ENCODE measurements around the gene FNDC11.

The FNDC11 gene

DNA sequence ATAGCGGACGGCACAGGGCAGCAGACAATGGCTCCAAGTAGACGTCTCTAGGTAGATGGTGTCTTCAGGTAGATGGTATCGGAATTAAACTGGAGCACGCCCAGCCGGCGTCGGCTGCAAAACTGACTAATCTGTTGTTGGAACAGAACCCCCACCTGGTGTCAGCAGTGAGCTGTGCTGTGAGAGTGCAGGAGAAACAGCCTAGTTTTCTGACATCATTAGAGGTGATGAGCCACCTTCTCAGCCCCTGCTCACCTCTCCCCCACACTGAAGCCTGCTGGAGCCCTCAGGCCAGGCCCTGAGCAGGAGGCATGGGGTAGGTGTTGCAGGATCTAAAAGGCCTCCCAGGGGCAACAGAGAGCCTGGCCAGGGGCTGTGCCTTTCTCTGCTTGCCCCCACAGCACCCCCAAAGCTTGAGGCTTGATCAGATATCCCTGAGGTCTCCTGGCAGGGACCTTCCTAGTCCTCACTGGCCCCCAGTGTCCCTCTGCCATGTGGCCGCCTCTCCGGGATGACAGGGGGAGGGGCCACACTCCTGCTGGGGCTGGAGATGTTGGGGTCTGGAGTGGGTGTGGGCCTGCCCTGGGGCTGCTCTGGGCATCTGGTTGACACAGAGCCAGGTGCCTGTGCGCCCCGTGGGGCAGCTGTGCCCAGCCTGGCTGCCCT is 27.0 kb downstream of the FNDC11 start:
- TF ChIP-seq, protein P1, sequence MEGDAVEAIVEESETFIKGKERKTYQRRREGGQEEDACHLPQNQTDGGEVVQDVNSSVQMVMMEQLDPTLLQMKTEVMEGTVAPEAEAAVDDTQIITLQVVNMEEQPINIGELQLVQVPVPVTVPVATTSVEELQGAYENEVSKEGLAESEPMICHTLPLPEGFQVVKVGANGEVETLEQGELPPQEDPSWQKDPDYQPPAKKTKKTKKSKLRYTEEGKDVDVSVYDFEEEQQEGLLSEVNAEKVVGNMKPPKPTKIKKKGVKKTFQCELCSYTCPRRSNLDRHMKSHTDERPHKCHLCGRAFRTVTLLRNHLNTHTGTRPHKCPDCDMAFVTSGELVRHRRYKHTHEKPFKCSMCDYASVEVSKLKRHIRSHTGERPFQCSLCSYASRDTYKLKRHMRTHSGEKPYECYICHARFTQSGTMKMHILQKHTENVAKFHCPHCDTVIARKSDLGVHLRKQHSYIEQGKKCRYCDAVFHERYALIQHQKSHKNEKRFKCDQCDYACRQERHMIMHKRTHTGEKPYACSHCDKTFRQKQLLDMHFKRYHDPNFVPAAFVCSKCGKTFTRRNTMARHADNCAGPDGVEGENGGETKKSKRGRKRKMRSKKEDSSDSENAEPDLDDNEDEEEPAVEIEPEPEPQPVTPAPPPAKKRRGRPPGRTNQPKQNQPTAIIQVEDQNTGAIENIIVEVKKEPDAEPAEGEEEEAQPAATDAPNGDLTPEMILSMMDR (IDR thresholded peaks at IDR 0.05; ENCODE audit: low read length, missing control alignments), result peak; percentile 57
- no peak overlapping the region for H3K4me3 ChIP-seq (replicated peaks; ENCODE audit: low read depth, low read length)
- DNase-seq (ENCODE audit: low read depth), result peak; percentile 61

DNA sequence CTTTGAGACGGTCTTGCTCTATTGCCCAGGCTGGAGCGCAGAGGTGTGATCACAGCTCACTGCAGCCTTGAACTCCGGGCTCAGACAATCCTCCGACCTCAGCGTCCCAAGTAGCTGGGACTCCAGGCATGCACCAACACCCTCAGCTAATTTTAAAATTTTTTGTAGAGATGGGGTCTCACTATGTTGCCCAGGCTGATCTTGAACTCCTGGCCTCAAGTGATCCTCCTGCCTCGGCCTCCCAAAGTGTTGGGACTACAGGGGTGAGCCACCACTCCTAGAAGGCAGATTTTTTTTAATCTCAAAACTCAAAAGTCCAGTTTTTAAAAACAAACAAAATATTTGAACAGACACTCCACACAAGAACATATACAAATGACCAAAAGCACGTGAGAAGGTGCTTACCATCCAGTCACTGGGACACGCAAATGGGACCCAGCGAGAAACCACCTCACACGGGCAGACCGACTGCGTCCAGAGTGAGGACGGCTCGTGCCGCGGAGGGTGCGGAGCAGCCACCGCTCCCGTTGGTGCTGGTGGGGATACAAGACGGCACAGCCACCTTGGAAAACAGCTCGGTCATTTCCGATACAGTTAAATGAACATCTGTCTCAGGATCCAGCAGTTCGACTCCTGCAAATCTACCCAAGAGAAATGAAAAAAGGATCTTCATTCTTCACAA is 28.6 kb downstream of the FNDC11 start:
- DNase-seq (ENCODE audit: low read depth), result no peak
- H3K4me3 ChIP-seq (replicated peaks; ENCODE audit: low read depth, low read length), result no peak overlapping the region
- TF ChIP-seq, protein P1 (IDR thresholded peaks at IDR 0.05; ENCODE audit: low read length, missing control alignments), result no peak

DNA sequence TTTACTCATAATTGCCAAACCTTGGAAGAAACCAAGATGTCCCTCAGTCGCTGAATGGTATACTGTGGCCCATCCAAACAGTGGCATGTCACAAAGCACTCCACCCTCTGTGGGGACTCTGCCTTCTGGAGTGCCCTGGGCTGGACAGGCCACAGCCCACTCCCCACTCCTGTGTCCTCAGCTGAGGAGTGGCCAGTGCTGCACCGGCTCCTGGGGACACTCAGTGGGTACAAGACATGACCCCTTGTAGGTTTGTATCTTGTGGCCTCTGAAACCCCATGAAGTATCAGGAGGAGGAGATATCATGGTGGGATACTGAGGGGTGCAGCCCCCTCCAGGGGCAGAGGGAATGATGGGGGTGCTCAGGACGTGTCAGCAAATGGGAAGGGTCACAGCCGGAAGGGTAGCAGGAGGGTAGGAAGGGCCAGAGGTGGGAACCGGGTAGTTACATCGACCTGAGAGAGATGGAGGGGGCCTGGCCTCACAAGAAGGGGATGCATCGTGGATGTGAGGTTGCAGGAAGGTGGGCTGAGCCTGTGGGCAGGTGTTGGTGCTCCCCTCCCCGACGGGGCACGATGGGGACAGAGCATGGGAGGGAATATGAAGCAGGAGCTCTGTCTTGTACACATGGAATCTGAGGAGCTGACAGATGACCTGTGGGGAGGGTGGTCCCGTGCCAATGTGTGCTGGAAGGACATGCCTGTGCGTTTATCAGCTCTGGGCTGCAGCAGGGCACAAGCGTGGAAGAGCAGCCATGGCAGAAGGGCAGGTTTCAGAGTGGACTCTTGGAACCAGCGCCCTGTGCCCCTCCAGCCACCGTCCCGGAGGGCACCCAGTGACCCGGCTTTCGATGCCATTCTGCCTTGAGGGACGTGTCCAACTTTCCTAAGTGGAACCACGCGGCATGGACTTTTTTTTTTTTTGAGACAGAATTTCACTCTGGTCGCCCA is 31.9 kb downstream of the FNDC11 start:
- TF ChIP-seq, protein P1 (IDR thresholded peaks at IDR 0.05; ENCODE audit: low read length, missing control alignments), result no peak
- H3K4me3 ChIP-seq (replicated peaks; ENCODE audit: low read depth, low read length), result no peak overlapping the region
- no peak for DNase-seq (ENCODE audit: low read depth)

DNA sequence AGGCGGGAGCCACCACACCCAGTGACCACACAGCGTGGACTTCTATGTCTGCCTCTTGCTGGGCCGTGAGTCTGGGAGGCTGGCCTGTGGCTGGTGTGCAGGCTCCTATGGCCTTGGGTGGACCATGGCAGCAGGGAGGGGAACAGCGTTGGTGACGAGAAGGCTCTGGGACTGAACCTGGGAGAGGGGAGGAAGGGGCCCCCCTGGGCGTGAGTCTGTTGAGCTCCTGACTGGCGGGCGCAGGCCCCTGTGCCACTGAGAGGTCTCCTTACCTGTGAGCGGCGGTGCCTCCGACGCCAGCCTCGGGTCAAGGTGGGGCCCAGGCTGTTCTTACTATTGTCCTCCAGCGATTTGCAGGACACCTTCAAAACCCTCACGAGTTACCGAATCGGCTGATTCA is 32.8 kb downstream of the FNDC11 start:
- no peak for DNase-seq (ENCODE audit: low read depth)
- H3K4me3 ChIP-seq (replicated peaks; ENCODE audit: low read depth, low read length), result no peak overlapping the region
- TF ChIP-seq, protein P1 (IDR thresholded peaks at IDR 0.05; ENCODE audit: low read length, missing control alignments), result no peak

DNA sequence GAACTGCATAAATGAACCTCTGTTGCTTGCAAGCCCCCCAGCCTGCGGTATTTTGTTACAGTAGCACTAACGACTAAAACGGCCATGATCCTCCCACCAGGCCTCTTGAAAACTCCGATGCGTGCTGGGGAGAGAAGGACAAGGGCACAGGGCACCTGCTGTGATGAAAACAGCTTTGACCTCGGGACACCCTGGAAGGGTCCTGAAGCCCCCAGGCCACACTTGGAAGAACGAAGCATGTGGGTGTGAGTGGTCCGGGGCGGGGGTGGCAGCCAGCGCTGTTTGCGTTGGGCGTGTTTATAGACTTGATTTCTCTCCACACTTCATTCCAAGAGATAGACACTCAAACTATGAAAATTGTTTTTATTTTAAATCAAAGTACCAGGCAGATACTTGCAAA is 33.3 kb downstream of the FNDC11 start:
- TF ChIP-seq, protein P1 (IDR thresholded peaks at IDR 0.05; ENCODE audit: low read length, missing control alignments), result no peak
- H3K4me3 ChIP-seq (replicated peaks; ENCODE audit: low read depth, low read length), result no peak overlapping the region
- no peak for DNase-seq (ENCODE audit: low read depth)

DNA sequence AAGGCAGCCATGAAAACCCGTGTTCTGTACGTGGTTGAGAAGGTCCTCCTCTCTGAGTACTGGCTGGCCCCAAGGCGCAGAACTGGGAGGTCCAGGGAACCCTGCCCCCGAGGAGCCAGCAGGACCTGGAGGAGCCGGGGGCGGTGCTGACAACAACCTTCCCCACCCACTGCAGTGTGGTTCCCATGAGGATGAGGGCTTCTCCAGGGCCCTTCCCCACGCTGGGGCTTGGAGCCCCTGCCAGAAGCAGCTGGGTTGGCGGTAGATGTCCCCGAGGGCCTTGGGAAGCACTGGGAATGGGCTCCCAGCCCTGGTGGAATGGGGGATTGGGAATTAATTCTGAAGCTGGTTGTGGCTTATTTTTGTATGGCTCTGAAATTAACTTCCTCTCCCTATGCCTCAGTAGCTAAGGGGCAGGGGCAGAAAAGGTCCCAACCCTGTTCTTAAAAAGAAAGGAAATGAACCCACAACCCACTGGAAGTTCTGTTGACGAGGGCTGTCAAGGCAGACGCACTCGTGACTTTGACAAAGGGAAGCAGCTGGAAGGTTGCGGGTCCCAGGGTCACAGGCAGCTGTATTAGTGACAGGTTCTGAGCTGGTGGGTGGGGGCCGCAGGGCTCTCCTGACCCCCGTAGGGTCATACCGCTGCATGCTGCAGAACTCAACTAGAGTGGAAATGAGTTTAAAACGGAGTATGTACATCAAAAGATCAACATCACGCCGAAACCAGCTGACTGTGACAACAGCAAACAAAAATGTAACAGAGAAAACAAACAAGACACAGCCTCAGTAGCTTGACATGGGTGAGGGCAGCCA is 34.0 kb downstream of the FNDC11 start:
- H3K4me3 ChIP-seq (replicated peaks; ENCODE audit: low read depth, low read length), result no peak overlapping the region
- TF ChIP-seq, protein P1 (IDR thresholded peaks at IDR 0.05; ENCODE audit: low read length, missing control alignments), result no peak
- no peak for DNase-seq (ENCODE audit: low read depth)
